Bronchial epithelial cell (primary cell): ENCODE measurements around the gene SLC25A29. TPM values are rescaled to one million over a fixed set of nuclear protein-coding genes. Genes with fewer than 3 reads are reported as not detected.

Experiments used
- DNase-seq: peaks from one replicate; pipeline ENCODE4 v3.0.0-alpha.2; 2010; ENCODE audit warnings: low read depth
- FAIRE-seq: peaks from 2 replicates; lab custom pipeline; 2011; peaks lifted over from hg19 to GRCh38; lab: Jason Lieb, UNC
- H3K27me3 ChIP-seq: 2 replicates; pipeline ENCODE4 v1.5.1; 2011; ENCODE audit warnings: low read length; ENCODE audit not compliant: control insufficient read depth, insufficient read depth
- H3K36me3 ChIP-seq: 2 replicates; pipeline ENCODE4 v1.5.1; 2011; ENCODE audit warnings: low read length; ENCODE audit not compliant: control insufficient read depth, insufficient read depth
- H3K4me3 ChIP-seq: 2 replicates; pipeline ENCODE4 v1.5.1; 2011; ENCODE audit warnings: mild to moderate bottlenecking, low read depth, low read length, control low read depth
- CTCF ChIP-seq: IDR thresholded peaks from 2 replicates; pipeline ENCODE4 v1.5.1; 2011; ENCODE audit warnings: mild to moderate bottlenecking, moderate library complexity, low read length, control low read depth, inconsistent platforms; ENCODE audit not compliant: insufficient read depth, severe bottlenecking
- total RNA-seq: library from RNA; depleted of rRNA; stranded (reverse); fragments of >200 nt; gene quantifications from 2 replicates; pipeline ENCODE4 v1.2.1, GENCODE V29; 2014

SLC25A29 gene
- total RNA-seq, 1 donor from 2014 or later, result 16.1 TPM

DNA sequence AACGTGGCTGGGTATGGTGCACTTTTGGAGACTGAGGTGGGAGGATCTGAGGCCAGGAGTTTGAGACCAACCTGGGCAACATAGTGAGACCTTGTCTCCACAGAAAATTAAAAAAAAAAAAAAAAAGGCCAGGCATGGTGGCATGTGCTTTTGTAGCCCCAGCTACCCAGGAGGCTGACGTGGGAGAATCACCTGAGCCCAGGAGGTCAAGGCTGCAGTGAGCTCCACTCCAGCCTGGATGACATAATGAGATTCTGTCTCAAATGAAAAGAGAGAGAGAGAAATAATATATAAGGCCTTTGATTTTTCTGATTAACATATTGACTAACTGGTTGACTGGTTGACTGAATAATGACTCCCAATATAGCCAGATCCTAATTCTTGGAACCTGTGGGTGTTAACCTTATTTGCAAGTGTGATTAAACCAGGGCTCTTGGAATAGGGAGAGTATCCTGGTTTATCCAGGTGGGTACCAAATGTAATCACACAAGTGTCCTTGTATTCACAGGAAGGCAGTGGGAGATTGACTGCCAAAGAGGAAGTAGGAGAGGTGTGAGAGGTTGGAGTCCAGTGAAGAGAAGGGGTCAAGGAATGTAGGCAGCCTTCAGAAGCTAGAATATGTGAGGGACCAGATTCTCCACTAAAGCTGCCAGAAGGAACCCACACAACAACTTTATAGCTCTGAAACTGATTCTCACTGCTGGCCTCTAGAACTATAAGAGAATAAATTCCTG is 55.3 kb downstream of the SLC25A29 start:
- H3K4me3 ChIP-seq, result no peak overlapping the region
- H3K36me3 ChIP-seq, result peaks cover 1% of the 10 kb centered on the region
- FAIRE-seq (no peak), DNase-seq (no peak)
- no peaks in the 10 kb centered on the region for H3K27me3 ChIP-seq
- TF ChIP-seq CTCF, result no peak

DNA sequence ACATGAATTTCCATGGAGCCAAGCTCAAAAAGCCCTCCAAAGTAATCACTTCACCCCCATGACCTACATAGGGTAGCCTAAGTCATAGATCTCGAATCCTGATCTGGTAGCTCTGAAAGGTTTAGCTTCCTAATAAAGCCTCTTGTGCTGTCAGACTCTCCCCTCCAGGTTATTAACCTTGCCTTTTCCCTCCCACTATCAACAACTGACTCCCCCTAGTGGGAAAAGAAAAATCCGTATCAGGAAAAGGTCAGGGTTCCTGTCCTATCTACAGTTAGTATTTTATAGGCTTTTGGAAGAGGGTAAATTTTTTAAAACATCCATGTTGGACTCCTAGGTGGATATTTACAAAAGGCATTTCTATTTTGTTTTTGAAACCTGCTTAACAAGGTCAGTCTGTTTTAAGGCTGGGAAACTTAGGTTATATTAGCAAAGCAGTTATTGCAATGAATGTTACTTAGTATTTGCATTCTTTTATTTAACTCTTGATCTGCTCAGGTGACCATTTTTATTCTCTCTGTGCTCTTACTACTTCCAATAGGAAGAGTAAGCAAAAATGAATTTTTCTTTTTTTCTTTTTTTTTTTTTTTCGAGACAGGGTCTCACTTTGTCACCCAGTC is 59.3 kb downstream of the SLC25A29 start:
- FAIRE-seq, result no peak
- DNase-seq, result peak; percentile 74
- TF ChIP-seq CTCF, result peak; percentile 47
- Histone ChIP-seq H3K27me3 (no peaks in the 10 kb centered on the region), H3K36me3 (peaks cover 1% of the 10 kb centered on the region), H3K4me3 (no peak overlapping the region)

- H3K27me3 ChIP-seq, result no peaks in the 10 kb centered on the region
- TF ChIP-seq CTCF, result no peak
- no peak overlapping the region for H3K4me3 ChIP-seq
- FAIRE-seq, result no peak
- DNase-seq, result no peak
- no peaks in the 10 kb centered on the region for H3K36me3 ChIP-seq
These were observed 63.2 kb downstream of the SLC25A29 start for GRCh38 chr14:100243020-100243419.

GRCh38 chr14:100241279-100241678 is 65.0 kb downstream of the SLC25A29 start:
- DNase-seq, result no peak
- FAIRE-seq, result no peak
- no peak for TF ChIP-seq CTCF
- H3K4me3 ChIP-seq, result peak overlapping the region; percentile 64
- no peaks in the 10 kb centered on the region for H3K27me3 ChIP-seq
- H3K36me3 ChIP-seq, result no peaks in the 10 kb centered on the region

Other genes with a start within 250 kb of the SLC25A29 start
- 6.1 and 6.4 TPM in 2 replicates for gene EVL, start 241.0 kb downstream of the SLC25A29 start, total RNA-seq
- gene DEGS2, start 146.8 kb downstream of the SLC25A29 start, total RNA-seq, result 0.53 and 9.7 TPM in 2 replicates
- gene YY1, start 67.3 kb downstream of the SLC25A29 start, total RNA-seq, result 44.8 and 50.5 TPM in 2 replicates
- gene SLC25A47, start 16.9 kb upstream of the SLC25A29 start, total RNA-seq, result not detected in 2 replicates
- 14.2 and 19.2 TPM in 2 replicates for gene WDR25, start 70.0 kb upstream of the SLC25A29 start, total RNA-seq